Neuronal stem cell (in vitro differentiated cells): ENCODE measurements around the gene OTP.

Experiments used
- DNase-seq: peaks from one replicate; pipeline ENCODE4 v3.0.0-alpha.2; 2013; ENCODE audit warnings: low spot score
- H2AFZ ChIP-seq: one replicate; pipeline ENCODE4 v1.6.1; 2013; ENCODE audit warnings: mild to moderate bottlenecking, low read length, inconsistent platforms
- H2AK5ac ChIP-seq: 2 replicates; pipeline ENCODE4 v1.6.1; 2013; ENCODE audit warnings: low read depth, mild to moderate bottlenecking, inconsistent platforms, low read length, moderate library complexity, mixed read lengths
- H2BK120ac ChIP-seq: 2 replicates; pipeline ENCODE4 v1.6.1; 2013; ENCODE audit warnings: low read depth, mild to moderate bottlenecking, inconsistent platforms, low read length, moderate library complexity, mixed read lengths
- H2BK12ac ChIP-seq: one replicate; pipeline ENCODE4 v1.6.1; 2013; ENCODE audit warnings: low read length, inconsistent platforms
- H2BK15ac ChIP-seq: 2 replicates; pipeline ENCODE4 v1.6.1; 2013; ENCODE audit warnings: mild to moderate bottlenecking, low read length, inconsistent platforms, mixed read lengths
- H2BK5ac ChIP-seq: one replicate; pipeline ENCODE4 v1.6.1; 2013; ENCODE audit warnings: inconsistent platforms, mild to moderate bottlenecking, low read length, moderate library complexity
- H3K14ac ChIP-seq: one replicate; pipeline ENCODE4 v1.6.1; 2013; ENCODE audit warnings: low read length, inconsistent platforms
- H3K18ac ChIP-seq: 2 replicates; pipeline ENCODE4 v1.6.1; 2013; ENCODE audit warnings: low read length, inconsistent platforms
- H3K23ac ChIP-seq: 2 replicates; pipeline ENCODE4 v1.6.1; 2013; ENCODE audit warnings: low read depth, mild to moderate bottlenecking, mixed read lengths, low read length, inconsistent platforms; ENCODE audit not compliant: poor library complexity
- H3K27ac ChIP-seq: replicated peaks from 3 replicates; pipeline ENCODE4 v1.5.1; 2013; ENCODE audit warnings: low read length, inconsistent platforms
- H3K27me3 ChIP-seq, 3 experiments: 2 replicates each; pipeline ENCODE4 v1.6.1; 2013; ENCODE audit warnings: low read length in 3 of 3, mild to moderate bottlenecking in 2 of 3, inconsistent platforms in 1 of 3, low read depth in 1 of 3, mixed read lengths in 1 of 3, moderate library complexity in 1 of 3; ENCODE audit not compliant: control insufficient read depth in 3 of 3, insufficient read depth in 3 of 3
- H3K36me3 ChIP-seq, 2 donors: replicated peaks in 1 of 2; 2 replicates each; pipeline ENCODE4 v1.6.1; 2013; ENCODE audit warnings: low read length in 2 of 2; ENCODE audit not compliant: control insufficient read depth in 2 of 2, insufficient read depth in 2 of 2
- H3K4ac ChIP-seq: 2 replicates; pipeline ENCODE4 v1.6.1; 2013; ENCODE audit warnings: inconsistent platforms, mild to moderate bottlenecking, low read length, moderate library complexity
- H3K4me1 ChIP-seq, 2 donors: 1 replicate in 1 of 2; 2 replicates in 1 of 2; pipeline ENCODE4 v1.6.1; 2013; ENCODE audit warnings: low read length in 2 of 2, low read depth in 1 of 2; ENCODE audit not compliant: control insufficient read depth in 2 of 2, insufficient read depth in 1 of 2
- H3K4me2 ChIP-seq: one replicate; pipeline ENCODE4 v1.6.1; 2013; ENCODE audit warnings: mild to moderate bottlenecking, low read length, inconsistent platforms; ENCODE audit not compliant: insufficient read depth, poor library complexity, severe bottlenecking
- H3K4me3 ChIP-seq, 2 donors: 2 replicates each; pipeline ENCODE4 v1.5.1; 2013; ENCODE audit warnings: low read length in 2 of 2, mild to moderate bottlenecking in 2 of 2, inconsistent platforms in 1 of 2, moderate library complexity in 1 of 2
- H3K79me1 ChIP-seq: one replicate; pipeline ENCODE4 v1.6.1; 2013; ENCODE audit warnings: low read depth, mild to moderate bottlenecking, inconsistent platforms, low read length, moderate library complexity
- H3K9ac ChIP-seq: one replicate; pipeline ENCODE4 v1.6.1; 2013; ENCODE audit warnings: mild to moderate bottlenecking, low read depth, low read length, inconsistent platforms; ENCODE audit not compliant: poor library complexity
- H3K9me3 ChIP-seq, 2 donors: replicated peaks in 1 of 2; 2 replicates each; pipeline versions ENCODE3 to v1.6.1; 2013; ENCODE audit warnings: low read length in 2 of 2, mild to moderate bottlenecking in 2 of 2, inconsistent platforms in 1 of 2, low read depth in 1 of 2, mixed read lengths in 1 of 2, moderate library complexity in 1 of 2; ENCODE audit not compliant: control insufficient read depth in 2 of 2, insufficient read depth in 1 of 2
- H4K8ac ChIP-seq: one replicate; pipeline ENCODE4 v1.6.1; 2013; ENCODE audit warnings: low read depth, mild to moderate bottlenecking, inconsistent platforms, low read length, moderate library complexity
- H4K91ac ChIP-seq: one replicate; pipeline ENCODE4 v1.6.1; 2013; ENCODE audit warnings: low read length, low read depth, mild to moderate bottlenecking, inconsistent platforms; ENCODE audit not compliant: poor library complexity
- WGBS, 2 donors: extraction: QIAGEN DNeasy Blood & Tissue Kit; methylation state at CpG; one replicate each; pipeline ENCODE4 v1.1.7; 2013; ENCODE audit warnings: missing lambda C conversion rate in 2 of 2, mixed read lengths in 1 of 2; ENCODE audit not compliant: insufficient read length in 2 of 2, insufficient replicate concordance in 1 of 2; ENCODE audit errors: extremely low coverage in 2 of 2; 5-methylcytosine and 5-hydroxymethylcytosine counted together

OTP gene

GRCh38 chr5:77606279-77606678 lies 32.2 kb downstream of the OTP start:
- Histone ChIP-seq H3K4me3 (no peak overlapping the region), H3K27ac (no peak overlapping the region), H4K8ac (no peak overlapping the region), H3K23ac (no peak overlapping the region), H3K9me3 (no peaks in the 10 kb centered on the region), H2BK15ac (no peak overlapping the region), H2AFZ (no peak overlapping the region), H2BK12ac (no peak overlapping the region), H3K4me2 (no peak overlapping the region), H3K36me3 (no peaks in the 10 kb centered on the region), H3K14ac (no peak overlapping the region), H3K18ac (no peak overlapping the region), H2BK5ac (no peak overlapping the region), H4K91ac (no peak overlapping the region), H2AK5ac (no peak overlapping the region), H3K27me3 (peaks cover 0 to 6% (median 0%) of the 10 kb centered on the region in 3 experiments), H3K9ac (no peak overlapping the region), H3K4ac (no peak overlapping the region), H2BK120ac (no peak overlapping the region), H3K4me1 (no peaks in the 10 kb centered on the region), H3K79me1 (no peaks in the 10 kb centered on the region)
- no peak for DNase-seq

DNA sequence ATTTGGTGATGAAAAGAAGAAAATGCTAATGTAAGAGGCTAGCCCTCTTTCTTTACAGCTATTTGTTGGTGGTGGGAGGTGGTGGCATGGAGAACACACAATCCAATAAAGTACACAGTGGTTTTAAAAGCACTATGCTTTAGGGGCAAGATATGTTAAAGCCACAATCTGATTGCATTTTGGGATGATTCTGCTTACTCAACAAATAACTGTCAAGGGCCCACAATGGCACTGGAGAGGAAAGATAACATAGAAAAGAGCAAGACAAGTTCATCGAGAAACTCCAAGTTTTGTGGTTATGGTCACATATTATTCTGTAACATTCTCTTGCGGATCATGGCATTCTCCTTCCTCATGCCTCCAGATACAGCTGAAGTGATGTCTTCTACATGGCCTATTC lies 38.8 kb downstream of the OTP start:
- Histone ChIP-seq H2AFZ (no peak overlapping the region), H4K91ac (no peak overlapping the region), H3K9me3 (no peaks in the 10 kb centered on the region), H3K23ac (no peak overlapping the region), H3K4me1 (no peaks in the 10 kb centered on the region), H3K18ac (no peak overlapping the region), H2AK5ac (no peak overlapping the region), H3K14ac (no peak overlapping the region), H3K4ac (no peak overlapping the region), H4K8ac (no peak overlapping the region), H3K36me3 (no peaks in the 10 kb centered on the region), H3K27me3 (peaks cover 0 to 5% (median 0%) of the 10 kb centered on the region in 3 experiments), H2BK120ac (no peak overlapping the region), H2BK5ac (no peak overlapping the region), H3K4me2 (no peak overlapping the region), H2BK15ac (no peak overlapping the region), H3K79me1 (no peaks in the 10 kb centered on the region), H3K9ac (no peak overlapping the region), H3K4me3 (no peak overlapping the region), H2BK12ac (no peak overlapping the region), H3K27ac (no peak overlapping the region)
- WGBS, 2 donors, result no CpG with 5 or more reads among the region's 2 CpGs
- no peak for DNase-seq

DNA sequence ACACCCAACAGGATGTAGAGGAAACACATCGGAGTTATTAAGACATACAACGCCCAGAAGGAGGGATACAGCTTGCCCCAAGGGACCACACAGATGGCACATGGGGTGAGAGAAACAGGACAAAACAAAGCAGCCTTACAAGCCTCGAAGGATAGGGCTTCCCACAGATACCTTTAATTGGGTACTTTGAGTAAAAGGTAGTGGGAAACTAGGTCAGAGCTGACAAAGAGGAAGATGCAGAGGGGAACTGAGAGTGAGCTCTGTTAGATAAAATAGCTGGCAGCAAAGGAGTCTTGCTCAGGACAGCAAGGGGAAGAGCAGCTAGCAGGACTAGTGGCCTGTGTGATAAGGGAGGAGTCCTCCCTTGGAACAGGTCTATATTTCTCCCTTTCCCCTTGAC lies 48.2 kb downstream of the OTP start:
- no peak overlapping the region for H4K91ac ChIP-seq
- H3K9ac ChIP-seq, result no peak overlapping the region
- no peaks in the 10 kb centered on the region for H3K79me1 ChIP-seq
- H3K23ac ChIP-seq, result no peak overlapping the region
- no peak overlapping the region for H4K8ac ChIP-seq
- peaks cover 0 to 2% of the 10 kb centered on the region in 2 donors for H3K9me3 ChIP-seq
- H3K4ac ChIP-seq, result no peak overlapping the region
- no peak overlapping the region for H3K14ac ChIP-seq
- WGBS, 2 donors, result no CpG with 5 or more reads among the region's 3 CpGs
- no peak overlapping the region for H2BK120ac ChIP-seq
- H3K4me1 ChIP-seq, result no peaks in the 10 kb centered on the region
- no peak overlapping the region for H3K27ac ChIP-seq
- no peak overlapping the region for H2AK5ac ChIP-seq
- no peak overlapping the region for H2BK15ac ChIP-seq
- no peaks in the 10 kb centered on the region for H3K27me3 ChIP-seq
- no peaks in the 10 kb centered on the region for H3K36me3 ChIP-seq
- H2BK5ac ChIP-seq, result no peak overlapping the region
- no peak overlapping the region for H3K4me3 ChIP-seq
- no peak for DNase-seq
- H3K4me2 ChIP-seq, result no peak overlapping the region
- H2BK12ac ChIP-seq, result no peak overlapping the region
- no peak overlapping the region for H3K18ac ChIP-seq
- H2AFZ ChIP-seq, result no peak overlapping the region

GRCh38 chr5:77588175-77588574 lies 50.3 kb downstream of the OTP start:
- Histone ChIP-seq H3K4me1 (no peaks in the 10 kb centered on the region), H2BK15ac (no peak overlapping the region), H3K4me2 (no peak overlapping the region), H4K8ac (no peak overlapping the region), H3K18ac (no peak overlapping the region), H3K23ac (no peak overlapping the region), H2AK5ac (no peak overlapping the region), H2BK120ac (no peak overlapping the region), H2BK12ac (no peak overlapping the region), H3K27me3 (no peaks in the 10 kb centered on the region), H3K9ac (no peak overlapping the region), H3K27ac (no peak overlapping the region), H3K4me3 (no peak overlapping the region), H3K4ac (no peak overlapping the region), H3K36me3 (no peaks in the 10 kb centered on the region), H3K9me3 (peaks cover 0 to 2% of the 10 kb centered on the region in 2 donors), H2AFZ (no peak overlapping the region), H3K79me1 (no peaks in the 10 kb centered on the region), H3K14ac (no peak overlapping the region), H4K91ac (no peak overlapping the region), H2BK5ac (no peak overlapping the region)
- no peak for DNase-seq
